Measurements from ENCODE around the gene KLF18.
"Not testable (repeated sequence)": the region's sequence is repeated elsewhere in the genome, so short reads cannot be mapped to it uniquely, and the experiment has no call there.

The KLF18 gene

GRCh38 chr1:44144962-44145756, 3.7 kb upstream of the KLF18 start:
- in situ Hi-C loops (cut with MboI; ENCODE audit: low sequenced_read_pairs): no loop called here
- DNase-seq (ENCODE audit: low spot score in 2 of 2): no peak

GRCh38 chr1:44139565-44139964, 1.9 kb downstream of the KLF18 start:
- H3K9me3 ChIP-seq; in situ Hi-C loops (cut with MboI; ENCODE audit: low sequenced_read_pairs); H3K4me3 ChIP-seq; H3K36me3 ChIP-seq (replicated peaks); H3K4me1 ChIP-seq; DNase-seq (ENCODE audit: low spot score in 2 of 2); H3K27me3 ChIP-seq (ENCODE audit: low read depth): not testable (repeated sequence)

More at GRCh38 chr1:44144962-44145756, 3.7 kb upstream of the KLF18 start:
- Histone ChIP-seq H3K36me3 (replicated peaks) (no peaks in the 10 kb centered on the region), H3K4me3 (no peak overlapping the region), H3K4me1 (no peaks in the 10 kb centered on the region), H3K27me3 (ENCODE audit: low read depth) (no peaks in the 10 kb centered on the region), H3K9me3 (0 out of 2 replicates have a peak, but pooled peaks cover 4% of the 10 kb centered on the region)

GRCh38 chr1:44138239-44138638, 3.2 kb downstream of the KLF18 start:
- in situ Hi-C loops (cut with MboI; ENCODE audit: low sequenced_read_pairs): no loop called here
- no peaks in the 10 kb centered on the region for H3K9me3 ChIP-seq
- no peak overlapping the region for H3K4me3 ChIP-seq
- DNase-seq (ENCODE audit: low spot score in 2 of 2): no peak
- no peaks in the 10 kb centered on the region for H3K36me3 ChIP-seq (replicated peaks)
- no peaks in the 10 kb centered on the region for H3K4me1 ChIP-seq
- H3K27me3 ChIP-seq (ENCODE audit: low read depth): no peaks in the 10 kb centered on the region

GRCh38 chr1:44135886-44136285, 5.5 kb downstream of the KLF18 start:
- in situ Hi-C loops (cut with MboI; ENCODE audit: low sequenced_read_pairs): no loop called here
- Histone ChIP-seq H3K9me3 (no peaks in the 10 kb centered on the region), H3K36me3 (replicated peaks) (no peaks in the 10 kb centered on the region), H3K4me1 (no peaks in the 10 kb centered on the region), H3K27me3 (ENCODE audit: low read depth) (no peaks in the 10 kb centered on the region; the same call in 1 of the 2 replicates), H3K4me3 (no peak overlapping the region)
- DNase-seq (ENCODE audit: low spot score in 2 of 2): no peak

GRCh38 chr1:44134071-44134920, 7.1 kb downstream of the KLF18 start:
- no peaks in the 10 kb centered on the region for H3K4me1 ChIP-seq
- DNase-seq (ENCODE audit: low spot score in 2 of 2): no peak
- no peak overlapping the region for H3K4me3 ChIP-seq
- no peaks in the 10 kb centered on the region for H3K9me3 ChIP-seq
- H3K36me3 ChIP-seq (replicated peaks): no peaks in the 10 kb centered on the region
- in situ Hi-C loops (cut with MboI; ENCODE audit: low sequenced_read_pairs): no loop called here
- no peaks in the 10 kb centered on the region; the same call in 1 of the 2 replicates for H3K27me3 ChIP-seq (ENCODE audit: low read depth)

GRCh38 chr1:44131411-44131810, 10.0 kb downstream of the KLF18 start:
- in situ Hi-C loops (cut with MboI; ENCODE audit: low sequenced_read_pairs): no loop called here
- H3K36me3 ChIP-seq (replicated peaks): no peaks in the 10 kb centered on the region
- H3K9me3 ChIP-seq: no peaks in the 10 kb centered on the region
- no peaks in the 10 kb centered on the region for H3K4me1 ChIP-seq
- H3K27me3 ChIP-seq (ENCODE audit: low read depth): peaks cover 2% of the 10 kb centered on the region; the same call in 1 of the 2 replicates
- H3K4me3 ChIP-seq: no peak overlapping the region
- no peak for DNase-seq (ENCODE audit: low spot score in 2 of 2)

- in situ Hi-C loops (cut with MboI; ENCODE audit: low sequenced_read_pairs): no loop called here
- H3K9me3 ChIP-seq: no peaks in the 10 kb centered on the region
- no peaks in the 10 kb centered on the region for H3K4me1 ChIP-seq
- DNase-seq (ENCODE audit: low spot score in 2 of 2): no peak
- H3K4me3 ChIP-seq: no peak overlapping the region
- no peaks in the 10 kb centered on the region for H3K36me3 ChIP-seq (replicated peaks)
- H3K27me3 ChIP-seq (ENCODE audit: low read depth): peaks cover 2% of the 10 kb centered on the region
These were observed 11.6 kb downstream of the KLF18 start for GRCh38 chr1:44129616-44130500.

- in situ Hi-C loops (cut with MboI; ENCODE audit: low sequenced_read_pairs): no loop called here
- no peaks in the 10 kb centered on the region; the same call in 1 of the 2 replicates for H3K9me3 ChIP-seq
- no peak overlapping the region for H3K4me3 ChIP-seq
- no peaks in the 10 kb centered on the region for H3K36me3 ChIP-seq (replicated peaks)
- no peak for DNase-seq (ENCODE audit: low spot score in 2 of 2)
- no peaks in the 10 kb centered on the region for H3K4me1 ChIP-seq
- H3K27me3 ChIP-seq (ENCODE audit: low read depth): peaks cover 46% of the 10 kb centered on the region
These were observed 21.0 kb downstream of the KLF18 start for GRCh38 chr1:44120398-44120949.

- Histone ChIP-seq H3K4me3 (no peak overlapping the region), H3K4me1 (no peaks in the 10 kb centered on the region), H3K27me3 (ENCODE audit: low read depth) (peaks cover 52% of the 10 kb centered on the region), H3K36me3 (replicated peaks) (no peaks in the 10 kb centered on the region), H3K9me3 (no peaks in the 10 kb centered on the region; the same call in 1 of the 2 replicates)
- in situ Hi-C loops (cut with MboI; ENCODE audit: low sequenced_read_pairs): no loop called here
- DNase-seq (ENCODE audit: low spot score in 2 of 2): no peak
These were observed 21.9 kb downstream of the KLF18 start for GRCh38 chr1:44119525-44119924.

GRCh38 chr1:44118682-44119081, 22.7 kb downstream of the KLF18 start, which contains the start of gene KLF17:
Gene KLF17, plus strand, starts transcription at chr1:44118821. Its CDS starts 87 bp downstream, at chr1:44118908.
- peaks cover 56% of the 10 kb centered on the region for H3K27me3 ChIP-seq (ENCODE audit: low read depth)
- no peak for DNase-seq (ENCODE audit: low spot score in 2 of 2)
- in situ Hi-C loops (cut with MboI; ENCODE audit: low sequenced_read_pairs): no loop called here
- H3K4me3 ChIP-seq: no peak within 1 kb of the TSS
- H3K36me3 ChIP-seq (replicated peaks): no peaks in the 10 kb centered on the region
- H3K9me3 ChIP-seq: no peaks in the 10 kb centered on the region; the same call in 1 of the 2 replicates
- H3K4me1 ChIP-seq: no peaks in the 10 kb centered on the region

GRCh38 chr1:44117272-44117671, 24.2 kb downstream of the KLF18 start:
- peaks cover 65% of the 10 kb centered on the region for H3K27me3 ChIP-seq (ENCODE audit: low read depth)
- in situ Hi-C loops (cut with MboI; ENCODE audit: low sequenced_read_pairs): not testable (repeated sequence)

GRCh38 chr1:44114098-44114497, 27.3 kb downstream of the KLF18 start:
- Histone ChIP-seq H3K4me3 (no peak overlapping the region), H3K9me3 (no peaks in the 10 kb centered on the region), H3K36me3 (replicated peaks) (no peaks in the 10 kb centered on the region), H3K27me3 (ENCODE audit: low read depth) (peaks cover 46% of the 10 kb centered on the region), H3K4me1 (peaks cover 4% of the 10 kb centered on the region)
- DNase-seq (ENCODE audit: low spot score in 2 of 2): no peak
- in situ Hi-C loops (cut with MboI; ENCODE audit: low sequenced_read_pairs): no loop called here

More at GRCh38 chr1:44117272-44117671, 24.2 kb downstream of the KLF18 start:
- not testable (repeated sequence) for H3K9me3 ChIP-seq; DNase-seq (ENCODE audit: low spot score in 2 of 2); H3K4me3 ChIP-seq; H3K36me3 ChIP-seq (replicated peaks); H3K4me1 ChIP-seq

GRCh38 chr1:44113095-44113609, 28.3 kb downstream of the KLF18 start:
- in situ Hi-C loops (cut with MboI; ENCODE audit: low sequenced_read_pairs): no loop called here
- Histone ChIP-seq H3K36me3 (replicated peaks) (no peaks in the 10 kb centered on the region), H3K4me1 (peaks cover 6% of the 10 kb centered on the region), H3K4me3 (no peak overlapping the region), H3K27me3 (ENCODE audit: low read depth) (peaks cover 48% of the 10 kb centered on the region), H3K9me3 (no peaks in the 10 kb centered on the region)
- DNase-seq (ENCODE audit: low spot score in 2 of 2): no peak
